LHCN-M2 (cell line): Measurements from ENCODE around the gene SFT2D2. TPM values are rescaled to one million over a fixed set of nuclear protein-coding genes. Genes with fewer than 3 reads are reported as not detected.

Experiments
- DNase-seq: peaks from one replicate; pipeline ENCODE4 v3.0.0-alpha.2; 2012; ENCODE audit warnings: low read depth
- total RNA-seq: library from RNA; depleted of rRNA; stranded (reverse); fragments of >200 nt; gene quantifications from 2 replicates; pipeline ENCODE4 v1.2.3, GENCODE V29; 2014

The SFT2D2 gene
- total RNA-seq, 1 experiment from 2014 or later: 37.4 TPM

- DNase-seq: peak; percentile 18
These were observed 2.5 kb upstream of the SFT2D2 start for GRCh38 chr1:168223261-168223660.

GRCh38 chr1:168223681-168224540, 1.9 kb upstream of the SFT2D2 start:
- DNase-seq: peak; percentile 22

DNA sequence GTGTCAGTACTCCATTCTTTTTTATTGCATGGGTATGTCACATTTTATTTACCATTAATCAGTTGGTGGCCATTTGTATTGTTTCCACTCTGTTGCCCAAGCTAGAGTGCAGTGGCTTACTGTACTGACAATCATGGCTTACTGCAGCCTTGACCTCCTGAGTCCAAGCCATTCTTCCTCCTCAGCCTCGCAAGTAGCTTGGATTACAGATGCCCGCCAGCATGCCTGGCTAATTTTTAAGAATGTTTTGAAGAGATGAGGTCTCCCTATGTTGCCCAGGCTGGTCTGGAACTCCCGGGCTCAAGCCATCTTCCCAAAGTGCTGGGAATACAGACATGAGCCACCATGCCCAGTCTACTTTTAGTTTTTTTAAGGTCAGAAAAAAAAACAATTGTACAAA, 813 bp upstream of the SFT2D2 start:
- DNase-seq: no peak

GRCh38 chr1:168227620-168228019, 1.8 kb downstream of the SFT2D2 start:
- DNase-seq: peak; percentile 48

DNA sequence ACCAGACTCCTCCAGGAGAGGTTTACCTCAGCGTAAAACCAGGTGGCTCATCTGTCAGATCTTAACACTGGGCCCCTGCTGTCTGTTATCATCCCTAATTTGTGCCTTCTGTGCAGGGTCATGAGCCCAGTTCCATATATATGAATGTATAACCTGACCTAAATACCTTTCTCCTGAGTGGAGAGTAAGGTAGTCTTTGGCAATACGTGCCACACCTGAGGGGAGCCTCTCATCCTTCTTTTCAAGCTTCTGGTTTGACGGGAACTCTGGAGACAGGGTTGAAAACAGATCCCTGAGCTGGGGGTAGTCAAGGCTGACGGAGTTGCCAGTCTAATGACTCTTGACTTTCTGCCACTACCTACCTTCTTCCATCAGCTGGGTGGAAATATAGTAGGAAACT, 4.1 kb downstream of the SFT2D2 start:
- DNase-seq: no peak

GRCh38 chr1:168230709-168231108, 4.9 kb downstream of the SFT2D2 start:
- DNase-seq: no peak

DNA sequence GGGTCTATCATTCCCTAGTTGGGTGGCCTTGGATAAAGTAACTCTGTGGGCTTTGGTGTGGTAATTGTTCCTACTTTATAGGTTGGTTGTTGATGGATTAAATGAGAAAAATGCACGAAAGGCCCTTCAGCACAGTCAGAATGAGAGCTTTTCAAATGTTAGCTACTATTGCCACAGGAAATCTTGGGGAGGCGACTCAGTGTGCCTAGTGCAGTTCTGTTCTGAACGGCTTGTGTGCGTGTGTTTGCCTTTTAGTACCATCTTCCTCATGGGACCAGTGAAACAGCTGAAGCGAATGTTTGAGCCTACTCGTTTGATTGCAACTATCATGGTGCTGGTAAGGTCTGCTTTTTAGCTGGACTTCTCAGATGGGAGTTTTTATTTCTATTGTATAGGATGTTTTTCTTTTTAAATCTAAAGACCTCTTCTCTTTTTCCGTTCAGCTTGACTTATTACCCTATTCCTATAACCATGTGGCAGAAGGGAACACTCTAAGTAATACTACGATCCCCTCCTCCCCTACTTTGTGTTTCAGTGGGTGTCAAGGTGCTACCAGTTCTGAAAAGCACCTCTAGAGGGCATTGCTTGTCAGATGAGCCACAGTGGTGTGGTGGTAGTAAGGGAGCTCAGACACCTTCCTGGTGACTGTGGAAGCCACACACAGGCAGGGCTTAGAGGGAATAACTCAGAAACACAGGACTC, 9.2 kb downstream of the SFT2D2 start:
- peak; percentile 51 for DNase-seq

- DNase-seq: no peak
These were observed 9.7 kb downstream of the SFT2D2 start for GRCh38 chr1:168235548-168235885.

DNA sequence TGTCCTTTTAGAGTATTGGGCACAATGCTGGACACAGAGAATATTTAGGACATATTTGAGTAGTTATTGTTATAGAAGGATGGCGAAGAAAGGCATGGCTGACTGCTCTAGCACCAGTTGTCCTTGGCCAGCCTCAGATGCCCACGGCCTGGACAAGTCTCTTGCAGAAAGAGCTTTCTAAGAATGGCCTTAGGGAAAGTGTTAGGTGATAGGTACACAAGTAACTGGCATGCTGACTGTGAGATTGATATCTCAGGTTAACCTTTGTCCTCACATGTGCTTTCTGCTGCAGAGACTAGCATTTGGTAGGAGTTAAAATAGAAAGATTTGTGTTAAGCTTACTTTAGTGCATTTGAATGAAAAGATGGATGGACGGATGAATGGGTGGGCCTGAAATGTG, 10.1 kb downstream of the SFT2D2 start:
- DNase-seq: no peak

- DNase-seq: no peak
These were observed 11.2 kb downstream of the SFT2D2 start for GRCh38 chr1:168236836-168237611.

- no peak for DNase-seq
These were observed 17.4 kb downstream of the SFT2D2 start for GRCh38 chr1:168243198-168243597.

GRCh38 chr1:168243636-168244212, 17.9 kb downstream of the SFT2D2 start:
- DNase-seq: no peak

GRCh38 chr1:168245042-168245441, 19.2 kb downstream of the SFT2D2 start:
- no peak for DNase-seq

DNA sequence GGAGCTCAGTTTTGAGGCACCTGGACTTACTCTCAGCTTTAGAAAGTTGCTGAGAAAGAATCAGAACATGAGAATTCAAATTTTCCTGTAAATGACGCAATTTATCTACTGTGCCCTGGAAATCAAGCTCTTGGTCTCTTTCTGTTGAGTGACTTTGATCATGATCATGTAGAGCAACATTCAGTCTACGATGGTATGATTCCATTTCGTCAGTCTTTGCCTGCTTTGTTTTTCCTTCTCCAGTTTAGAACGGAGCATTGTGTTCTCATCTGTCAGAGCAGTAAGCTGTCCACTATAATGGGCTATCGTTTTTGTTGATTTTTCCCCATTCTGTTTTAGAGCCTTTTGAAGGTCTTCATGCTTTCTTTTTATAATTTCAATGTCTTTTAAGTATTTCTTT, 20.7 kb downstream of the SFT2D2 start:
- DNase-seq: no peak

DNA sequence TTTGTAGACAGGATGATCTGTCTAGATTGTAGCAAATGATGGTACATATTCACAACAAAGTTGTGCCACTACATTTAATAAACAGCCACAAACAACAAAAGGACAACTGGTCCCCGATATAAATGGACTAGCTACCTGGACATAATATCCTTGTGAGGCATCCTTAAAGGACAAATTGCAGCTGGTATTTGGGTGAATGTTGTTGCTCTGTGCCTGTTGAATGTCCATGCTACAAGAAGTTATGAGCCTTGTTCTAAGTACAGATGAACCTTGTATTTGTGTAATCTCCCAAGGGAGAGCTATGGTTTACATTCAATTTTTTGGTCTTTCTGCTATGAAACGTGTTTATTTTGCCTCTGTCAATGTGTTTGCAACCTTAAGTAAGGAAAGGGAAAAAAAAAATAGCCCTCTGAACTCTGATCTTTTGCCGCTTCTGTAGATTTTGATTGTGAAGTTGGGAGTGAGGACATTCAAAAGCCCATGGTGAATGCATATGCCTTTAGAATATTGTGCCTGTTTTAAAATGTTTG, 26.5 kb downstream of the SFT2D2 start:
- peak; percentile 8 for DNase-seq

GRCh38 chr1:168256164-168256563, 30.4 kb downstream of the SFT2D2 start:
- DNase-seq: no peak

GRCh38 chr1:168257397-168257796, 31.6 kb downstream of the SFT2D2 start:
- DNase-seq: no peak

GRCh38 chr1:168259567-168259966, 33.8 kb downstream of the SFT2D2 start:
- DNase-seq: no peak

- no peak for DNase-seq
These were observed 34.6 kb downstream of the SFT2D2 start for GRCh38 chr1:168260393-168260792.

DNA sequence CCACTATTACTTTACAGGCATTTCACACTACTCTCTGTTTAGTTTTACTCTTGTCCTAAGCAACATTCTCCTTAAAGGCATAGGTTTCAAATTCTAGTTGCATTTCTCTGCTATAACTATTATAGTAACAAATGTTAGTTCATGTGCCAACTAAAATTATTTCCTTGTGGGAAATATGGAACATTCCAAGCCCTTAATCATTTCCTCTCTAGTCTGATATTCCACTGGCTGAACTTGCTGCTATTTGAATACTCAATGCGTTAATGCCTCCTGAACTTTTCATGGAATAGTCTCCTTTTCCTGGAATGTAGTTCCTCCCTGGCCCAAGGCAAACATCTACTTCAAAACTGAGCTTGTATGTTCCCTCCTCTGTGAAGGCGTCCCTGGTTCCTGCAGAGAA, 35.6 kb downstream of the SFT2D2 start:
- DNase-seq: peak; percentile 65

GRCh38 chr1:168263130-168263529, 37.3 kb downstream of the SFT2D2 start:
- no peak for DNase-seq

DNA sequence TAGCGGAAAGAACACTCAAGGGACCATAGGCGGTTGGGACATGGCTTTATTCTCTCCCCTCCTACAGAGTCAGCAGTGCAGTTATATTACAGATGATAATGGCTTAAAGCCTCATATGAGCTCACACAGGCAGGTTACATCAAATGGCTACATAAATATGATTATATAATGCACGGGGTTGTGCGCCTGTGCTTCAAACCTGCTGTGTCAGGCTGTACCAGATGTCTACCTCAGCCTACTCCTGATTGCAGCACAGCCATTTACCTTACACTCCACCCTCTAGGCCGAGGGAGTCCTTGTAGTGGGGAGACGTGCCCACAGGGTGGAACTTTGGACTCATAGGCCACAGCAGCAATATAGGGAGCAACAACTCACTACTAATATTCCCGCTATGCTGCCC, 38.5 kb downstream of the SFT2D2 start:
- no peak for DNase-seq
